NCI-H446 (cell line): Measurements from ENCODE around the gene OBSCN.

ENCODE experiments used
- DNase-seq, 2 experiments: peaks; one replicate each; lab custom pipeline; 2025; lab: John Stamatoyannopoulos, UW

The OBSCN gene

DNA sequence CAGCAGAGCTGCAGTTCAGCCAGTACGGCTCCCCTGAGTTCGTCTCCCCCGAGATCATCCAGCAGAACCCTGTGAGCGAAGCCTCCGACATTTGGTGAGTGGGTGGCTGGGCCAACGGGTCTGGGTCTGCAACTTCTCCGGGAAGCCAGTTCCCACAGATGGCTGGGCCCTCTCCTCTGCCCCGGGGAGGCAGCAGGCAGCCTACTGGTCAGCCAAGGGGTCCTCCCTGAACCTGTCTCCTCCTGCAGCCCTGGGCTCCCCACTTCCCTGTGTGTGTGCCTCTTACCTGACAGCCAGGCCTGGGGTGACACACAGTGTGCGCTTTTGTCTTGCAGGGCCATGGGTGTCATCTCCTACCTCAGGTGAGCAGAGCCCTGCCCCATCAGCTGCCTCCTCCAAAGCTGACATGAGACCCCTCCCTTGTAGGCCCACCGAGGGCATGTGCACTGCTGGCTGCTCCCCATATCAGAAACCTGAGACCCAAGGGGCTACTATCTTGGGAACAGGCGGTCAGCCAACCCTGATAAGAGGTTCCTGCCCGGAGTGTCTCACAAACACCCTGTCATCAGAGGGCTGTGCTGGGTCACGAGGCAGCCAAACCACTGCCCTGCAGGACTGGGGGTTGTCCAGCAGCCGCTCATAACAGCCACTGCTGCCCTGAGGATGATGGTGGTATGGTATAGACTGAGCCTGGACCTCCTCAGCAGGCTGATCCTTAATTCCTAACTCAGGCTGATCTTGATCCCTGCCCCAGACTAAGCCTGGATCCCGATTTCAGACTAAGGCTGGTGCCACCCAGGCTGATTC lies 161.2 kb downstream of the OBSCN start:
- no peak for DNase-seq

GRCh38 chr1:228369608-228370438 lies 162.0 kb downstream of the OBSCN start:
- no peak for DNase-seq

- DNase-seq, result no peak
These were observed 162.6 kb downstream of the OBSCN start for GRCh38 chr1:228370439-228370940.

DNA sequence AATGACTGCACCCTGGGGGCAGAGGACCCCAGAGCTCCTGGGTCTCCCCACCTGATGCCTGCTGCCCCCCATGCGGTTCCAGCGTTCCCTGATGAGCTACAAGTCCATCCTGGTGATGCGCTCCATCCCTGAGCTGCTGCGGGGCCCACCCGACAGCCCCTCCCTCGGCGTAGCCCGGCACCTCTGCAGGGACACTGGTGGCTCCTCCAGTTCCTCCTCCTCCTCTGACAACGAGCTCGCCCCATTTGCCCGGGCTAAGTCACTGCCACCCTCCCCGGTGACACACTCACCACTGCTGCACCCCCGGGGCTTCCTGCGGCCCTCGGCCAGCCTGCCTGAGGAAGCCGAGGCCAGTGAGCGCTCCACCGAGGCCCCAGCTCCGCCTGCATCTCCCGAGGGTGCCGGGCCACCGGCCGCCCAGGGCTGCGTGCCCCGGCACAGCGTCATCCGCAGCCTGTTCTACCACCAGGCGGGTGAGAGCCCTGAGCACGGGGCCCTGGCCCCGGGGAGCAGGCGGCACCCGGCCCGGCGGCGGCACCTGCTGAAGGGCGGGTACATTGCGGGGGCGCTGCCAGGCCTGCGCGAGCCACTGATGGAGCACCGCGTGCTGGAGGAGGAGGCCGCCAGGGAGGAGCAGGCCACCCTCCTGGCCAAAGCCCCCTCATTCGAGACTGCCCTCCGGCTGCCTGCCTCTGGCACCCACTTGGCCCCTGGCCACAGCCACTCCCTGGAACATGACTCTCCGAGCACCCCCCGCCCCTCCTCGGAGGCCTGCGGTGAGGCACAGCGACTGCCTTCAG lies 163.3 kb downstream of the OBSCN start:
- no peak for DNase-seq

DNA sequence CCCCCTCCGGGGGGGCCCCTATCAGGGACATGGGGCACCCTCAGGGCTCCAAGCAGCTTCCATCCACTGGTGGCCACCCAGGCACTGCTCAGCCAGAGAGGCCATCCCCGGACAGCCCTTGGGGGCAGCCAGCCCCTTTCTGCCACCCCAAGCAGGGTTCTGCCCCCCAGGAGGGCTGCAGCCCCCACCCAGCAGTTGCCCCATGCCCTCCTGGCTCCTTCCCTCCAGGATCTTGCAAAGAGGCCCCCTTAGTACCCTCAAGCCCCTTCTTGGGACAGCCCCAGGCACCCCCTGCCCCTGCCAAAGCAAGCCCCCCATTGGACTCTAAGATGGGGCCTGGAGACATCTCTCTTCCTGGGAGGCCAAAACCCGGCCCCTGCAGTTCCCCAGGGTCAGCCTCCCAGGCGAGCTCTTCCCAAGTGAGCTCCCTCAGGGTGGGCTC lies 163.9 kb downstream of the OBSCN start:
- DNase-seq, result no peak

DNA sequence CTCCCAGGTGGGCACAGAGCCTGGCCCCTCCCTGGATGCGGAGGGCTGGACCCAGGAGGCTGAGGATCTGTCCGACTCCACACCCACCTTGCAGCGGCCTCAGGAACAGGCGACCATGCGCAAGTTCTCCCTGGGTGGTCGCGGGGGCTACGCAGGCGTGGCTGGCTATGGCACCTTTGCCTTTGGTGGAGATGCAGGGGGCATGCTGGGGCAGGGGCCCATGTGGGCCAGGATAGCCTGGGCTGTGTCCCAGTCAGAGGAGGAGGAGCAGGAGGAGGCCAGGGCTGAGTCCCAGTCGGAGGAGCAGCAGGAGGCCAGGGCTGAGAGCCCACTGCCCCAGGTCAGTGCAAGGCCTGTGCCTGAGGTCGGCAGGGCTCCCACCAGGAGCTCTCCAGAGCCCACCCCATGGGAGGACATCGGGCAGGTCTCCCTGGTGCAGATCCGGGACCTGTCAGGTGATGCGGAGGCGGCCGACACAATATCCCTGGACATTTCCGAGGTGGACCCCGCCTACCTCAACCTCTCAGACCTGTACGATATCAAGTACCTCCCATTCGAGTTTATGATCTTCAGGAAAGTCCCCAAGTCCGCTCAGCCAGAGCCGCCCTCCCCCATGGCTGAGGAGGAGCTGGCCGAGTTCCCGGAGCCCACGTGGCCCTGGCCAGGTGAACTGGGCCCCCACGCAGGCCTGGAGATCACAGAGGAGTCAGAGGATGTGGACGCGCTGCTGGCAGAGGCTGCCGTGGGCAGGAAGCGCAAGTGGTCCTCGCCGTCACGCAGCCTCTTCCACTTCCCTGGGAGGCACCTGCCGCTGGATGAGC lies 164.5 kb downstream of the OBSCN start:
- DNase-seq, result no peak

DNA sequence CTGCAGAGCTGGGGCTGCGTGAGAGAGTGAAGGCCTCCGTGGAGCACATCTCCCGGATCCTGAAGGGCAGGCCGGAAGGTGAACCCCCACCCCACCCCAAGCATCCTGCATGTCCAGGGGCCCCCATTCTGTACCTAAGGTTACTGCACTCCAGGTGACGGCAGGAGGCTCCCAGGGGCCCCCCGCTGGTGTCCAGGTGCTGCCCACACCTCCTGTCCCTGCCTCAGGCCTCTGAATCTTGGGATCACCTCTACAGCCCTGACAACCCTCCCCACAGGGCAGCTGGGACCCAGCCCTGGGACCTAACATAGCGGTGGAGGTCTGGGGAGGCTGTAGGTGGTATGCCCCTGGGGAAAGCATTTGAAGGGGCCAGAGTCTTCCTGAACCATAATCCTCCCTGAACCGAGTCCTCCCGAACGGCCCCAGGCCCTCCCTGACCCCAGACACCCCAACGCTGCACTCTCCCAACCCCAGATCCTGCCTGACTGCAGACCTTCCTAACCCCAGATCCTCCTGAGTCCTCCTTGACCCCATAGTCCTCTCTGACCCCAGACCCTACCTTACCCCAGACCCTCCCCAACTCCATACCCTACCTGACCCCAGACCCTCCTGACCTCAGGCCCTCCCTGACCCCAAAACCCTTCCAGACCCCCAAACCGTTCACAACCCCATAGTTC lies 165.3 kb downstream of the OBSCN start:
- no peak for DNase-seq

GRCh38 chr1:228373681-228374571 lies 166.1 kb downstream of the OBSCN start:
- DNase-seq, result no peak

DNA sequence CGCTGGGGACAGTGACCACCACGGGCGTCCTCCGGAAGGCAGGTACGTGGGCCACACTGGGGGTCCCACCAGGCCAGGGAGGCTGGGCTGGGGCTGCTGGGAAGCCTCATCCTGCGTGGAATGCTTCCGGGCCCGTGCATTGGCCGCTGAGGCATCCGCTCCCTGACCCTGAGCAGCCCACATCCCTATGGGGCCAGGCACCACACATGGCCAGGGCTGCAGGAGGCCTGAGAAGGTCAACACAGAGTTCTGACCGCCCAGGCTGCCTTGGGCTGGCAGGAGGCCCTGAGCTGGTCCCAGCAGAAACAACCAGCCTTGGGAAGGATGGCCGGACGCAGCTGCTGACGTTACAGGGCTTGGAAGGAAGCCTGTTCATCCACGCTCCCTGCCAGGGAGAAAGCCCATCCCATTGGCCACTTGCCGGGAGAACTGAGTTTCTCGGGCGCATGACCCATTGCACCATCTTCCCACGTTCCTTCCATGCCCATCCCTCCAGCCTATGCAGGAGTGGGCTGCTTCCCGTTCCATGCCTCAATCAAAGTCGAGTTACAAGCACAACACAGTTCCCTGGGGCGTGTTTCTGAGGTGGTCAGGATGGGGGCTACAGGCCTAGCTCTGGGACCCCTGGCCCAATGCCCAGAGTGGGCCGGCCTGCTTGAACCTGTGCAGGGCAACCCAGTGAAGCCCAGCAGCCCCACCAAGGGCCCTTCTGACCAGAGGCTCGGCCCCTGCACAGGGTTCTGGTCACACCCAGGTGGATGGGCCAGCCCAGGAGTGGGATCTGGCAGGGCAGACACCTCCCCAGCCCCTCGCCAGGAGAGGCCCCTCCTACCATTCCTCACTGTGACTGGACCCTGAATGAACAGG lies 167.1 kb downstream of the OBSCN start:
- peak; percentile 18 to 71 for DNase-seq

DNA sequence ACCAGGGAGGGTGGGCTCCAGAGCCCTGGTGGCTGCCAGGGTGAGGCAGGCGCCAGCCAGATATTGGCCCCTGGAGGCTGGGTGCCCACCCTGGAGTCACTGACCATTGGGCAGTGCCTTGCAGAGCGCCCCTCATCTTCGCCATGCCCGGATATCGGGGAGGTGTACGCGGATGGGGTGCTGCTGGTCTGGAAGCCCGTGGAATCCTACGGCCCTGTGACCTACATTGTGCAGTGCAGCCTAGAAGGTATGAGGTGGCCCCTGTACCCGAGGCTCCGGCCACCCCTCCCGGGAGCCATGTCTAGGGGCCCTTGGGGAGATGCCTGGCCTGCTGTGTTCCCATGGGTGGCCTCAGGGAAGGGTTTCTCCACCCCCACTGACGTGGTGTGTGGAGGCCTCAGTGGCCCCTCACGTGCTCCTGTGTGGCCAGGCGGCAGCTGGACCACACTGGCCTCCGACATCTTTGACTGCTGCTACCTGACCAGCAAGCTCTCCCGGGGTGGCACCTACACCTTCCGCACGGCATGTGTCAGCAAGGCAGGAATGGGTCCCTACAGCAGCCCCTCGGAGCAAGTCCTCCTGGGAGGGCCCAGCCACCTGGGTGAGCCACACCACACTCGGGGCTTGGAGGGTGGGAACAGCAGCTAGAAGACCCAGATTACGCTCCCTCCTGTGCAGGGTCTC lies 167.9 kb downstream of the OBSCN start:
- DNase-seq, result no peak

- no peak for DNase-seq
These were observed 168.4 kb downstream of the OBSCN start for GRCh38 chr1:228376262-228376628.

DNA sequence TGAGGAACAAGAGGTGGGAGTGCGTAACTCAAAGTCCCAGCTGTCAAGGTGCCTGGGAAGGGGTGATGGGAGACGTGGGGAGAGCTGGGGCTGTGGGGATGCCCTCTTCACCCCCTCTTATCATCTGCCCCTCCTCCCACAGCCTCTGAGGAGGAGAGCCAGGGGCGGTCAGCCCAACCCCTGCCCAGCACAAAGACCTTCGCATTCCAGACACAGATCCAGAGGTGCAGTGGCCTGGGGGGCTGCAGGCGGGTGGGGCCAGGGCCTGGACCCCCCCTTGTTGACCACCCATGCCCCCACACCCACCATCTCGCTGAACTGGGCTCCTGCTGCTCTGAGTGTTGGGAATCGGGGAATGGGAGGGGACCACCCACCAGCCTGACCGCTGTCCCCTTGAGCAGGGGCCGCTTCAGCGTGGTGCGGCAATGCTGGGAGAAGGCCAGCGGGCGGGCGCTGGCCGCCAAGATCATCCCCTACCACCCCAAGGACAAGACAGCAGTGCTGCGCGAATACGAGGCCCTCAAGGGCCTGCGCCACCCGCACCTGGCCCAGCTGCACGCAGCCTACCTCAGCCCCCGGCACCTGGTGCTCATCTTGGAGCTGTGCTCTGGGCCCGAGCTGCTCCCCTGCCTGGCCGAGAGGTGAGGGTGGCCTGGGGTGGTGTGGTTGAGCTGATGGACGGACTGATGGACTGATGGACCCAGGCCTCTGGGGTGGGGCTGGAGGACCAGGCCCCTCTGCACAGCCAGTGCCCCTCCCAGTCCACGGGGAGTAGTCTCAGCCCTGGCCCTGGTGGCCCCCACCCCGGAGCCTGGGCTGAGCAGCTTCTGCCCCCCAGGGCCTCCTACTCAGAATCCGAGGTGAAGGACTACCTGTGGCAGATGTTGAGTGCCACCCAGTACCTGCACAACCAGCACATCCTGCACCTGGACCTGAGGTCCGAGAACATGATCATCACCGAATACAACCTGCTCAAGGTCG lies 169.1 kb downstream of the OBSCN start:
- no peak for DNase-seq

DNA sequence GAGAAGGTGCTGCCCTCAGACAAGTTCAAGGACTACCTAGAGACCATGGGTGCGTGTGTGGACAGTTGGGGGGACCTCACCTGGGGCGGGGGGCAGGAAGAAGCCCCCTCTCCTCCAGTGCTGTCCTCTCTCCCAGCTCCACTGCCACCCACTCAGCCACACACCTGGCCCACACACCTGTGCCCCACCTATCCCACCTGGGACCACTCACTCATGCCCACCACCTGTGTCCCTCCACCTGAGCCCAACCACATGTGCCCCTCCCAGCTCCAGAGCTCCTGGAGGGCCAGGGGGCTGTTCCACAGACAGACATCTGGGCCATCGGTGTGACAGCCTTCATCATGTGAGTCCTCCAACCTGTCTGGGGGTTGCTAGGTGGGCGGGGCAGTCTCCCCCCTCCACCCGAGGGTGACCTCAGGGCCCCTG lies 169.8 kb downstream of the OBSCN start:
- no peak for DNase-seq

DNA sequence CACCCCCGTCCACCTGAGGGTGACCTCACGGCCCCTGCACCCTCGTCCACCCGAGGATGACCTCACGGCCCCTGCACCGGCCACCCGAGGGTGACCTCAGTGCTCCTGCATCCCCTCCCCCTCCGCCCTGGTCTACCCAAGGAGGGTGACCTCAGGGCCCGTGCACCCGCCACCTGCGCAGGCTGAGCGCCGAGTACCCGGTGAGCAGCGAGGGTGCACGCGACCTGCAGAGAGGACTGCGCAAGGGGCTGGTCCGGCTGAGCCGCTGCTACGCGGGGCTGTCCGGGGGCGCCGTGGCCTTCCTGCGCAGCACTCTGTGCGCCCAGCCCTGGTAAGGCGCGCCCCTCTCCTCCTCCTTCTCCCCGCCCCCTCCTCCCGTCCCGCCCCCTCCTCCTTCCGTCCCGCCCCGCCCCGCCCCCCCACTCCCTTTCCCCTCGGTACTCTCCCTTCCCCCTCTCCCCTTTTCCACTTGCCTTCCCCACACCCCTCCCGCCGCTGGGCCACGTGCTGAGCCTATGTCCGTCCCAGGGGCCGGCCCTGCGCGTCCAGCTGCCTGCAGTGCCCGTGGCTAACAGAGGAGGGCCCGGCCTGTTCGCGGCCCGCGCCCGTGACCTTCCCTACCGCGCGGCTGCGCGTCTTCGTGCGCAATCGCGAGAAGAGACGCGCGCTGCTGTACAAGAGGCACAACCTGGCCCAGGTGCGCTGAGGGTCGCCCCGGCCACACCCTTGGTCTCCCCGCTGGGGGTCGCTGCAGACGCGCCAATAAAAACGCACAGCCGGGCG lies 170.4 kb downstream of the OBSCN start:
- DNase-seq, result peak in 1 of 2 experiments; percentile 48

GRCh38 chr1:228378873-228379460 lies 171.1 kb downstream of the OBSCN start:
- DNase-seq, result no peak

DNA sequence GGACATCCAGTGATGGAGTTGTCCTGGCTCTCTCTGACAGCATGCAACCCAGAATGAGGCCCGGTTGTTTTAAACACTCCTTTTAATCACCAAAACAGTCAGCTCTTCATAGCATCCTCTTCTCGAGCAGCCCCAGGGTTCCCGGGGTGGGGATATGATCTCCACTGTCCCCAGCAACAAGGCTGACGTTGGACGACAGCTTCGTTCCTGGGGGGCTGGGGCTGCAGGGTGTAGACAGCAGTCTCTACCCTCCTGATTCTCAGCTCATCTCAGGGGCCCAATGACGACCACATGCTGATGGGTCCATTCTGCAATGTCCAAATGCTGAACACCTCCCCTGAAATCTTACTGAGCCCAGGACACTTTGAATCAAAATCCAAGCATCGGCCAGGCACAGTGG lies 171.8 kb downstream of the OBSCN start:
- DNase-seq, result no peak
